HG02763 (cell line): ENCODE data around the gene KASH5.
A peak's percentile ranks its signal among the peaks of the same experiment; 100 is the strongest.
"Not testable (repeated sequence)": the region's sequence is repeated elsewhere in the genome, so short reads cannot be mapped to it uniquely, and the experiment has no call there.

Source experiments
- ATAC-seq: cut with Tn5 transposase; IDR thresholded peaks from one replicate; pipeline ENCODE4 v1.9.1; 2021; ENCODE audit warnings: mild to moderate bottlenecking, moderate library complexity; ENCODE audit not compliant: unreplicated experiment

The KASH5 gene

DNA sequence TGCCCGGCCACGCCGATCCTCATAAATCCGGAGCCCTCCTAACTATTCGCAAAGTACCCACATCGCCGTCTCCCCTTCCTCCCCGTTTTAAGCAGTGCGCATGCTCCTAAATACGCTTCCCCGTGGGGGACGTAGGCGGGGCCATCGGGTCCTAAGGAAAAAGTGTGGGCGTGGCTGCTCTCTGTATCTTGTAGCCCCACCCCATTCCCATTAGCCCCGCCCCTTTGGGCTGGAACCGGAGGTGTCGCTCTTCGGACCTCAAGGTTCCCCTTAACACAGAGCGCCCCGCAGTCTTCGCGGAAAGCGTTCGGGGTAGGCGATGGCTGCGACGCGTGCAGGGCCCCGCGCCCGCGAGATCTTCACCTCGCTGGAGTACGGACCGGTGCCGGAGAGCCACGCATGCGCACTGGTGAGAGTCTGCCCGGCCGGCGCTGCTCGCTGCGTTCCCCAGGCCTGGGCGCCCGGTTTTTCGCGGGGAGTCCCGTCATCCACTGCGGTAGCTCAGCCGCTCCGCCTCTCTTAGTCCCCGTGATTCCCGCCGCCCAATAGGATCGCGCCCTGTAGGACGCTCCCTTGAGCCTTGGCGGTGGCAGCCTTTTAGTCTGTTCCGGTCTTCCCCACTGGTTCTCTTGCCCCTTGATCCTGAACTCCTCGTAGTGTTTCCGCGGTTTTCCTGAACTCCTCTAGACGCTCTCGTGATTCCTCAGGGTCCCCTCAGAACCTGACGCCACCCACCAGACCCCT, 65.1 kb downstream of the KASH5 start, which contains the start of gene ALDH16A1:
TSS of gene ALDH16A1 (plus strand) at position 213 of the 744 bp plus-strand sequence. CDS start at position 320, 107 bp downstream.
- peak; percentile 85 for ATAC-seq

DNA sequence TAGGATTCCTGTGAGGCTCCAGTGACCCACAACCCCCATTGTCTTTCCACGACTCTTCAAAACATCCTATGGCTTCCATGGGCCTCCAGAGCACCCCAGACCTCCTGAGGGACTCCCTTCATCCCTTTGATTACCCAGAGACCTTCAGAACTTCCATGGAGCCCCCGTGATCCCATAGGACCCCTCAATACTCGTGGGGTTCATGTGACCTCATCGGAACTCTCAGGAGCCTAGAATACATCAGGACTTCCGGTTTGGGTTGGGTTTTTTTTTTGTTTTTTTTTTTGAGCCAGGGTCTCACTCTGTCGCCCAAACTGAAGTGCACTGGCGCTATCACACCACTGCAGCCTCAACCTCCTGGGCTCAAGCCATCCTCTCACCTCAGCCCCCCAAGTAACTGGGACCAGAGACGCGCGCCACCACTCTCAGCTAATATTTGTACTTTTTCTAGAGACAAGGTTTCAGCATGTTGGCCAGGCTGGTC, 65.8 kb downstream of the KASH5 start:
- no peak for ATAC-seq

DNA sequence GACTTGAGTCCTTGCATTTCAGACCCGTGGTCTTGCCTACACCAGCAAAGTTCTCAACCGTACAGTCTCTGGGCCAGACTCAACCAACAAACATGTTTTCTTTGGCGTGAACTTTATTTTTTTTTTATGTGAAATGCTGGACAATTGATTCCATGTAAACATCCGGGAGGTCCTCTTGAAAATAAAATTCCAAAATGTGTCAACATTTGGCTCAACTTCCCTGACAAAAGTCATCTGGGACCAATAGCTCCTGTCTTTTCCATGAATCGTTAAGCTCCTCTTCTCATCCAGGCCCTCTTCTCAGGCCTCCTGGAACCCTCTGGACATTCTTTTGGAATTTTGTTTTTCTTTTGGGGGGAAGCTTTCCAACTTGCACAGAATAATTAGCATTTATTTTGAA, 67.7 kb downstream of the KASH5 start:
- ATAC-seq = no peak

DNA sequence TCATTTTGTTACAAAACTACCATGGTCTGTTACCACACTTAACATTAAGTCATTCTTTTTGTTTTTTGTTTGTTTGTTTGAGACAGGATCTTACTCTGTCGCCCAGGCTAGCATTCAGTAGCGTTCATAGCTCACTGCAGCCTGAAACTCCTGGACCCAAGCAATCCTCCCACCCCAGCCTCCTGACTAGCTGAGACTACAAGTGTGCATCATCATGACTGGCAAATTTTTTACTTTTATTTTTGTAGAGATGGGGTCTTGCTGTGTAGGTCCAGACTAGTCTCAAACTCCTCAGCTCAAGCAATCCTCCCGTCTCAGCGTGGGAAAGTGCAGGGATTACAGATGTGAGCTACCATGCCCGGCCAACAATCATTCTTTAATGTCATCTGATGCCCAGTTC, 68.3 kb downstream of the KASH5 start:
- ATAC-seq = no peak

DNA sequence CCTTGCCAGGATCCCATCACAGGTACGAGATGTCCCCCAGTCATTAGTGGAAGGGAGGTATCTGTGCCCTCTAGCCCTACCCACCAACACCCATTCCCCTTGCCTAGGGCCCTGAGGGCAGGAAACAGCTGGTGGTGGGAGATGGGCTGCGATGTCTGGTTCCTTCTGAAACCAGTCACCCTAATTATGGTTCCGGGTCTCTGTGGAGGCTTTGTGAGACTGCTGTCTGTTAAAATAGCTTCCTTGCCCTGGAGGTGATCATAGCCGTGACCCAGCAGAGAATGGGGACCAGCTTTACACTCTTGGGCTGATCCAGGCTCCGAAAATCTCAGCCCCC, 70.5 kb downstream of the KASH5 start:
- no peak for ATAC-seq

GRCh38 chr19:49459388-49459787, 71.3 kb downstream of the KASH5 start:
- ATAC-seq = no peak

GRCh38 chr19:49461130-49461529, 73.1 kb downstream of the KASH5 start:
- ATAC-seq = not testable (repeated sequence)

- no peak for ATAC-seq
These were observed 73.6 kb downstream of the KASH5 start for GRCh38 chr19:49461656-49462055.

DNA sequence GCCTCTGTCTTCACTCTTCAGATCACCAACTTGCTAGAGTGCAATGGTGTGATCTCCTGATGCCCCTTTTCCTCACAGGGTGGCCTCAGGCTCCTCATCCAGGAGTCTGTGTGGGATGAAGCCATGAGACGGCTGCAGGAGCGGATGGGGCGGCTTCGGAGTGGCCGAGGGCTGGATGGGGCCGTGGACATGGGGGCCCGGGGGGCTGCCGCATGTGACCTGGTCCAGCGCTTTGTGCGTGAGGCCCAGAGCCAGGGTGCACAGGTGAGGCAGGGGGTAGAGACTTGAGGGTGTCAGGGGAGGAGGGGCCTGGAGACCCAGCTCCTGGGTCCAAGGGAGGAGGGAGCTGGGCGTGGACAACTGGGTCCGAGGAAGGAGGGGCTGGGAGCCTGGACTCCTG, 74.4 kb downstream of the KASH5 start:
- no peak for ATAC-seq

- no peak for ATAC-seq
These were observed 76.1 kb downstream of the KASH5 start for GRCh38 chr19:49463960-49464740.

- ATAC-seq = no peak
These were observed 77.3 kb downstream of the KASH5 start for GRCh38 chr19:49465371-49465770.
